Renal cortical epithelial cell (primary cell): ENCODE measurements around the gene ABHD2. TPM values are rescaled to one million over a fixed set of nuclear protein-coding genes. Genes with fewer than 3 reads are reported as not detected.
A peak's percentile ranks its signal among the peaks of the same experiment; 100 is the strongest.
"Not testable (repeated sequence)": the region's sequence is repeated elsewhere in the genome, so short reads cannot be mapped to it uniquely, and the experiment has no call there.

Experiments
- DNase-seq: peaks from one replicate; pipeline ENCODE4 v3.0.0-alpha.2; 2011; ENCODE audit warnings: low read depth
- total RNA-seq: library from RNA; depleted of rRNA; stranded (reverse); fragments of >200 nt; gene quantifications from 2 replicates; pipeline ENCODE4 v1.2.3, GENCODE V29; 2014

Gene ABHD2
- total RNA-seq, 1 donor from 2014 or later = 82.1 TPM

DNA sequence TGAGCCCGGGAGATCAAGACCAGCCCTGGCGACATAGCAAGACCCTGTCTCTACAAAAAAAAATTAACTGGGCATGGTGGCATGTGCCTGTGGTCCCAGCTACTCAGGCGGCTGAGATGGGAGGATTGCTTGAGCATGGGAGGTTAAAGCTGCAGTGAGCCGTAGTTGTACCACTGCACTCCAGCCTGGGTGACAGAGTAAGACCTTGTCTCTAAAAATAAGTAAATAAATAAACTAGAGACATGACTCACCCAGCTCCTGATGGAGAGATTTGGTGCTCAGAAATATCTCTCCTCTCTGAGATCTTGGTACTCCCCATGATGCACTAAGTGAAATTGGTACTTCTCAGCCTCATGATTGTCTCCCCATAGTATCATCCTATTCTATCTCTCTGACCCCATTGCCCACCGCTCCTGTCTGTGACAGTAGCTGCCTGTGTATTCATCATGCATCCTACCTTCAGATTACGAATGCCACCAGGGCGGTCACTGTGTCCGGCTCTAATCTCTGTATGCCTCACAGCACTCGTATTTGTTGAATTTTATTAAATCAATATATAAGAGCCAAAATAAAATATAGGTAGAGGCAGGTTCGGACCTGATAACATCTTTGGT, 50.9 kb downstream of the ABHD2 start:
- DNase-seq = peak; percentile 23

DNA sequence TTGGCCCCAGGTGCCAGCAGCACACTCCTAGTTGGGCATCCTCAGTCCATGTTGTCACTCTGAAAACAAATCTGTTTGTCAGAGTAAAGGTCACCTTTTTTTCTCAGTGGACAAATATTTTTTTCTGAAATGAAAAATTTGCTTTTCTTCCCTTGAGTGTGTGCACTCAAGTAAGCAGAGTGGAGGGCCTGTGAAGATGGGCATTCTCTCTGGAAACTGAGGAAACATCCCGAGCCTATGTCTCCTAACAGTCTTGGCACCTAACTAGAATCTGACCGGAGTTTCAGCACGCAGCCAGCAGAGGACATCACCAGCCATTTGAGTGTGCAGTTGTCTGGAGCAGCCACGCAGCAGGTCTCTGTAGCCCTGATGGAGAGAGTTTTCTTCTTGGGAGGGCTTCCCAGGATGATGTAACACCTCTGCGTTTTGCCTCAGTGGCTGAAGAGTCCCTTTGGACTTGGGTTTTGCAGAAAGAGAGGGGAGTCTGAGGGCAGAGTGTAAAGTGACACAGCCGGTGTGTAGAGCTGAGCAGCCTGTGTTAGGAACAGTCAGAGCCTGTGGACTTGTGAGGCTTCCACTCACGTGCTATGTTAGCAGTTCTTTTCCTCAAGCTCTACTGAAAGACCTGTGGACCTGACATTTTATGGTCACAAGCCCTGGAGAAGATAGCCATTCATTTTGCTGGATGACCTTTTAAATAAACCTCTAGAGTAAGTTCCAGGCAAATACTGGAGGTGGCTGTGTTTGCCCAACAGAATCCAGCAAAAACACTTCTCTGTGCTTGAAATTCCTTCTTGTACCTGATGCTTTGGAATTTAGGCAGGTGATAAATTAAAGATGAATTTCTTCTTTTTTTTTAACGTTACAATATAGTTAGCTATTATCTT, 51.6 kb downstream of the ABHD2 start:
- no peak for DNase-seq

DNA sequence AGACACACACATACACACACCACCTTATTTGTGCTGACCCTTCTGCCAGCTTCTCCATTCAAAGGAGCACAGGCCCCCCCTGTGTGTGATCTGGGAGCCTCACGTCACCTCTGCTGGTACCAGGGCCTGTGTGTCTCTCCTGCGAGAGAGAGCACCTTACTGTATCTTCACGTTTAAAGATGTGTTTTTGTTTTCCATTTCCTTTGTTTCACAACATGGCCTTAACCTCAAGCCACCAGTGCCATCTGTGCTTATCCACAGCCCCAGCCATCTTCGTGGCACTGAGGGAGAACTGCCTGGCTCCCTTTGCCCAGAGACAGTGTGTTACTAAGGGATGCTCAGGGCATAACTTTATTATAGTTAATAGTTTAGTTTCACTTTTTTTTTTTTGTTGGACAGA, 52.3 kb downstream of the ABHD2 start:
- DNase-seq = no peak

DNA sequence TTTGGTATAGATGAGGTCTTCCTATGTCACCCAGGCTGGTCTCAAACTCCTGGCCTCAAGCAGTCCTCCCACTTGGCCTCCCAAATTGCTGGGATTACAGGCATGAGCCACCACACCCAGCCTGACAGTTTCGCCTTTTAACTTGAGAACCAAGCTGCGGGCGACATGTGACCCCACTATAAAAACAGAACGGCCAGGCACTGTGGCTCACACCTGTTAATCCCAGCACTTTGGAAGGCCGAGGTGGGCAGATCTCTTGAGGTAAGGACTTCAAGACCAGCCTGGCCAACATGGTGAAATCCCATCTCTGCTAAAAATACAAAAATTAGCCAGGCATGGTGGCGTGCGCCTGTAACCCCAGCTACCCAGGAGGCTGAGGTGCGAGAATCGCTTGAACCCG, 52.9 kb downstream of the ABHD2 start:
- DNase-seq = not testable (repeated sequence)

DNA sequence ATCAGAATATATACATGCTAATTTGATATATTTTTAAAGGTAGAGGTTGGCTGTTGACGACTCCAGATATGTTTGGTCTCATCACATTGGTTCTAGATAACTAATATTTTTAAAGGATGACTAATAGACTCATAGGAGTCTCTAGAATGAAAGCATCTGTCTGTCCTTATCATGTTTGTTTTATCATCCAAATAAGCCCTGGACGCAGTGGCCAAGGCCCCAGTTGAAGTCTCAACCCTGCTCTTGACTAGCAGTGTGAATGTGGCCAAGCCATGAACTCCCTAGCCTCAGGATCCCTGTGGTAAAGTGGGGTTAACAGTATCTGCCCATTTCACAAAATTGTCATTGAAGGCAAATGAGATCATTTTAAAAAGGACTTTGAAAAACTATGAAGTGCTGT, 53.6 kb downstream of the ABHD2 start:
- no peak for DNase-seq

DNA sequence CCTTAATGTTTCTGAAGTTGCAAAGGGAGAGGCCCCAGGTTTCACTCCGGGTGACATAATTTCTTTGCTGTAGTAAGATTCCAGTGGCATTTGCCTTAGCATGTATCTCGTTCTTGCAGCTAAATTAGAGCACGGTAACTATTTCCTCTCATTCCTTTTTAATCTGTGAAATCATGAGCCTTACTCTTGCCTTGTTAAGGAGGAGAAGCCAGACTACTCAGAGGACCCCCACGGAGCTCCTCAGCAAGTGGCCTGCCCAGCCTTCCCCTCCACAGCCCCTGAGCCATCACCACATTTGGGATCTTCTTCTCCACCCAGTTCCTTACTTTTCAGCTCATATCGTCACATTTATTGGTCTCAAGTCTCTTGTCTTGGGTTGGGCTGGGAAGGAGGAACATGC, 54.2 kb downstream of the ABHD2 start:
- DNase-seq = no peak

DNA sequence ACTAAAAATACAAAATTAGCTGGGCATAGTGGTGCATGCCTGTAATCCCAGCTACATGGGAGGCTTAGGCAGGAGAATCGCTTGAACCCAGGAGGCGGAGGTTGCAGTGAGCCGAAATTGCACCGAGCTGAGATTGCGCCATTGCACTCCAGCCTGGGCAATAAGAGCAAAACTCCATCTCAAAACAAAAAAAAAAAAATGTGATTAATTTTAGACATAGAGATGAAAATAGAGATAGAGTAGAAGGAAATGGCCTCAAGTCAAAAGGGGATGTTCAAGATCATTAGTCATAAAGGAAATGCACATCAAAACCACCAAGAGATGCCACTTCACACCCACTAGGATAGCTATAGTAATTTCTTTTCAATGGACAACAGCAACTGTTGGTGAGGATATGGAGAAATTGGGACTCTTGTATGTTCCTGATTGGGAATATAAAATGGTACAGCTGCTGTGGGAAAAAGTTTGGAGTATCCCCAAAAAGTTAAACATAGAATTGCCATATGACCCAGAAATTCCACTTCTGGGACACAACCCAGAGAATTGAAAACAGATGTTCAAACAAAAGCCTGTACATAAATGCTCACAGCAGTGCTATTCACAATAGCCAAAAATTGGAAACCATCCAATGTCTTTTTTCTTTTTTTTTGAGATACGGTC, 55.4 kb downstream of the ABHD2 start:
- DNase-seq = no peak

DNA sequence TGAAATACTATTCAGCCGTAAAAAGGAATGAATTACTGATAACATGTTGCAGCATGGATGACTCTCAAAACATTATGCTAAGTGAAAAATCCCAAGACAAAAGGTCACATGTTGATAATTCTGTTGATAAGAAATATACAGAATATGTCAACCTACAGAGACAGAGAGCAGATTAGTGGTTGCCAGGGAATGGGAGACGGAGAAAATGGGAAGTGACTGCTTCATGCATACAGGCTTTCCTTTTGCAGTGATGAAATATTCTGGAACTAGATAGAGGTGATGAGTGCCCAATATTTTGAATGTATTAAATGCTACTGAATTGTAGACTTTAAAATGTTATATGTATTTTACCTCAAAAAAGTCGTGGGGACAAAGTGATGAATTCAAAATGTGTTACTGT, 56.2 kb downstream of the ABHD2 start:
- no peak for DNase-seq

DNA sequence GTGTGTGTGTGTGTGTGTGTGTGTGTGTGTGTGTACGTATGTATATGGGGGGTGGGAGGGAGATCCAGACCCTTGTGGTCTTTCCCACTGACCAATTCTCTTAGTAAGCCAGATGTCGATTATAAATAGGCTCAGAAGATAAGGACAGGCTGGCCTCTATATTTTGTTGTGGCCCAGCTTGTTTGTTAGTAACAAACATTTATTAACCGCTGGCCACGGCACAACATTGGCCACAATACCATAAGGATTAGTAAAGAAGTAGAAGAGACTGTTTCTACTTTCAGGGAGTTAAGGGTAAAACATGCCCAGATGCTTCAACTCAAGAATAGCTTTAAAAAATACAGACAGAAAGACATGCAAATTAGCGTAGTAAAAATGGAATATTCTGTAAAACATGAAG, 58.1 kb downstream of the ABHD2 start:
- DNase-seq = no peak

DNA sequence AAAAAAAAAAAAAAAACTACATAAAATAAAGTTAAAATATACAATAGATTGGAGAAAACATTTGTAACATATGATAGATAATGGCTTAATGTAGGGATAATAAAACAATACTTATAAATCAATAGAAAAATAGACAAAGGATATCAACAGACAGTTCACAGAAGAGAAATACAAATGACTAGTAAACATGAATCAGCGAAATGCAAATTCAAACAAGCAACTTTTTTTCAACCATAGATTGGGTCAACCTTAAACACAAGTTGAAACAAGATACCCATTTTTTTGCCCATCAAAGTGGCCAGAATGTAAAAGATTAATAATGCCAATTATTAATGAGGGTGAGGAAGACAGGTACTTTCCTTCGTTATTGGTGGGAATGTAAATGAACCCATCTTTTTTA, 59.9 kb downstream of the ABHD2 start:
- DNase-seq = no peak

DNA sequence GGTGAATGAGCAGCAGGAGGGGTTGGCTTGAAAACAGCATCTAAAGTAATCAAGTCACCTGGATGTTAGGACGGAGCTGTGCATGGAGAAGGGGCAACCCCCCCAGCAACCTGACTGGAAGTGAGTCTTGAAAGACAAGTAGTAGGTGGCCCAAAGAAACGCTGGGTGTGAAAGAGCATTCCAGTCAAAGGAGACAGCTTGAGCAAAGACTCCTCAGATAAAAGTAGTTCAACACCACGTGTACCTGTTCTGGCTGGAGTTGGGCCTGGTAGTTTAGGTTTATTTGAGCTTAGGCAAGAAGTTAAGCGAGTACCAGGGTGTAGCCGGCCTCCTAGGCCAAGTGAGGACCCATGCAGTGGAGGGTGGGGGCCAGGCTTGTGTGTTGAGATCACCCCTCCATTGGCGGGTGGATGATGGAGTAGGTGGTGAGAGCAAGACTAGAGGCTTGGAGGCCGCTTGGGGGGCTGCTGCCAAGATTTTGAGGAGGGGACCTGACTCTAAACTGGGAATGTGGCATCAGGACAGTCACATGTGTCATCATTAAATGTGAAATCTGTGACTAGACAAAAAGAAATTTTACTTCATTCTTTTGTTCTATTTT, 61.3 kb downstream of the ABHD2 start:
- no peak for DNase-seq

DNA sequence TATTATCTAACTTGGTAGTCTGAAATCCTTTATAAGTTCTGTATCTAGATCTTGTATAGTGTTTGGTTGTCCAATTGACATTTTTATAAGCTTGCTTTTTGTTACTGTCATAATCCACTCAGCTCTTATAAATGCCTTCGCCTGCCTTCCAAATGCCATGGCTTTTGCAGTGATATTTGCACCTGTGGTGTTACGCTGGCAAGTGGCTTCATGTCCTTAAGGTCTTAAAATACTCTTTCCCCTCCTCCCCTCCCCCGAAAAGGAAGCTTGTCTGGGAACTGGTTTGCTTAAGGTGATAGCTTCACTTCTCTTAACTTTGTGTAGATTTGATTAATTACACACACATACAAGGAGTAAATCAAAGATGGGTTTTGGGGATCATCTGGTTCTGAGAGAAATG, 62.0 kb downstream of the ABHD2 start:
- DNase-seq = no peak

DNA sequence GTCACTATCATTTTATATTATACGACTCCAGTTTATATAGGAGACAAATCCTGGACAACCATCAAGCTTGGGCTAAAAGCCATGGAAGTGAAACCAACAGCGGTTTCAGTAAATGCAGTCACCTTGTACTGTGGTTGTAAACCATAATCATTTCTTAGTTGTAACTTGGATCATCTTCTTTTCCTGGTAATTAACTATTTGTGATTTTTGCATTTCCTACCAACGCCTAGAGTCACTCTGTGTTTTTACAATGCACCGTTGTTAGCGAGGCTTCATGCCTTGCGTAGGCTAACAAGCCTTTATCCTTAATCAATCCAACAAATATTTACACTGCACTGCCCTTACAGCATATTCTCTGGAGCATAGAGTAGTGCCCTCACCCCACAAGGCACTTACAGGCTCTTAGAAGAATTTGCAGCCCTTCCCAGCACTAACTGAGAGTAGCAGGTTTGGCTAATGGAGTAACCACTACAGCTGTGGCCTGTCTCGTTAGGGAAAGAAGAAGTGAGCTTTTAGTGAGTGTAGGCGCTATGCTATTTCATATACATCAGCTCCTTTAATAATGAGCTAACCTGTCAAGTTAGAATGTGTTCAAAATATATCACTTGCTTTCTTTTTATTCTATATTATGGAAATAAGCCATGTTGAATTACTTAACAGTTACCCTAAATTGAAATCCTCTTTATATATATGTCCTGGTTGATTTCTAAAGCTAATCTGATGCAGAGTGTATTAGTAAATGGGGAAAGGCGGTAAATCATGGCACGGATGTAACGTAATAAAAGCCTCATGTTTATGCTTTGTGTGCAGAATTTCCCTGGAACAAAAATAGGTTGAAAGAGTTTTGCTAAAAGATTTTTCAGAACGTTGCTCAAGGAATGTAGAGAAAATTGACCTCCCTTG, 62.8 kb downstream of the ABHD2 start:
- DNase-seq = no peak

DNA sequence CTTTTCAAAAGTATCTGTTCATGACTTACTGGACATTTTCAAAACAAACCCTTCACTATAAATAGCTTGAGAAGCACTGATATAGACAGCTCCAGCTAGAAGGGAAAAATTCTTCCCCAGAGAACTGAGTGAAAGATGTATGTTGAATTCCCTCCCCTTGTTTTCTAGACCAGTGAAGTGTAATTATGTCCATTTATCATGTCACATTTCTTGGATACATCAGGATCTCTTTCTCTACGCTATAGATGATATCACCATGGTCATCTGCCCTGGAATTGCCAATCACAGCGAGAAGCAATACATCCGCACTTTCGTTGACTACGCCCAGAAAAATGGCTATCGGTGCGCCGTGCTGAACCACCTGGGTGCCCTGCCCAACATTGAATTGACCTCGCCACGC, 66.9 kb downstream of the ABHD2 start:
- DNase-seq = no peak

DNA sequence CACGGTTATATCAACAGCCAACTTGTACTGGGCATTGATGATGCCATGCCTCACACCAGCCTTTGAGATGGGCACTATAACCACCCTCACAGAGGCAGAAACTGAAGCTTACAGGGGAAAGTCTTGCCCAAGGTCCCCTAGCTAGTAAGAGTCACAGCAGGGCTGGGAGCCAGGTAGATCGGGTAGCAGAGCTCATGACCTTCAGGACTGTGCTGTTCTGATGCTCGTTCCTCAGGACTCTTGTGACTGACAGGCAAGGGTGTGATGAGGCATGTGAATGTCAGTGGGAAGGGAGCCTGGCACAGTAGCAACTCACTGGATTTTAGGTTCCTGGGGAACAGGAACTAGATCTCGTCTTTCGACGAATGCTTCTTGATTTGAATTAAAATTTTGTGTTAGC, 67.4 kb downstream of the ABHD2 start:
- DNase-seq = no peak

DNA sequence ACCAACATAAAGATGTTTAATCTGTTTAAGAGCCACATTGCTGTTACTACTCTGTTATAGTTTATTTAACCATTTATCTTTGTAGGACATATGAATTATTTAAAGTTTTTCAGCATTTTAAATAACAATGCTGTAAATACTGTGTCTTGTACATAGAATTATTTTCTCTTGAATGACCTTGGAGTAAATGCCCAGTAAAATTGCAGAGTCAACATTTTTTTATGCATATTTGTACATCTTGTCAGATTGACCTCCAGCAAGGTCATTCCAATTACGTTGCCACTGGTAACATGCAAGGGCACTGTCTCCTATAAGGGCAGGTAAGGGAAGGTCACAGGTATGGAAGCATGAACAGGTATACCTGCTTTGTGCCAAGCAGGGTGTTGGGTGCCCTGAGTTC, 68.8 kb downstream of the ABHD2 start:
- DNase-seq = no peak

DNA sequence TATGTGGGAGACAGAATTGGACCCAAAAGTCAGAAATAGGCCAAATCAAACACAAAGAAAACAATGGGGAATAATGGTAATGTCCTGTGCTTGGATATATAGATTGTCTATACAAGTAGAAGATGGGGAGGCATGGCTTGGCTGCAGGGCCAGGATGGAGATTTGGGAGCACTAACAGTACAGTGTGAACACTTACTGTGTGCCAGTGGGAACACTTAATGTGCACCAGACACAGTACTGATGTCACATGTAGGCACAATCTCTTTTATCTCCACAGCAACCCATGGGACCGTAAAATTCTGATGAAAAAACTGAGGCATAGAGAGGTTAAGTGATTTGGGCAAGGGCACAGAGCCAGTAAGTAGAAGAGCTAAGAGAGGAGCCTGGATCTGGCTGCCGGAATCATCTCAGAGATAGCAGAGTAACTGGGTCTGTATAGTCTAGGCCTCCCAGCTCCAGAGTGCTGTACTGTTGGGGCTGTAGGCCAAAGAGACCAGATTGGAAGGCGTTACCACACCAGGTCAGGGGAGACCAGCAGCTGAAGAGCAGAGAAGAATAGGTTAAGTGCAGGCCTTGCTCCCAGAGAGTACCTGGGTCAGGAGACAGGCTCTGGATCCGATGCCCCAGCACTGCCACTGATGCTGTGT, 69.8 kb downstream of the ABHD2 start:
- no peak for DNase-seq

DNA sequence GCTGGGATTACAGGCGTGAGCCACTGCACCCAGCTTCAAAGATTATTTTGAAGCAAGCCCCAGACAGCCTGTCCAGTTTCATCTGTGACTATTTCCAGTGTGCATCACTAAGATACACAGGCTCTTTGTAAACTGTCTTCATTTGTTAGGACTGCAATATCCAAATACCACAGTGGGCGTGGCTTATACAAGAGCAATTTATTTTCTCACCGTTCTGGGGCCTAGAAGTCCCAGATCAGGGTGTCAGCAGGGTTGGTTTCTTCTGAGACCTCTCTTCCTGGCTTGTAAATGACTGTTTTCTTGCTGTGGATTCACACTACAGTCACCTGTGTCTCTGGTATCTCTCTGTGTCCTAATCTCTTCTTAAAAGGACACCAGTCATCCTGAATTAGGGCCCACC, 73.4 kb downstream of the ABHD2 start:
- no peak for DNase-seq

DNA sequence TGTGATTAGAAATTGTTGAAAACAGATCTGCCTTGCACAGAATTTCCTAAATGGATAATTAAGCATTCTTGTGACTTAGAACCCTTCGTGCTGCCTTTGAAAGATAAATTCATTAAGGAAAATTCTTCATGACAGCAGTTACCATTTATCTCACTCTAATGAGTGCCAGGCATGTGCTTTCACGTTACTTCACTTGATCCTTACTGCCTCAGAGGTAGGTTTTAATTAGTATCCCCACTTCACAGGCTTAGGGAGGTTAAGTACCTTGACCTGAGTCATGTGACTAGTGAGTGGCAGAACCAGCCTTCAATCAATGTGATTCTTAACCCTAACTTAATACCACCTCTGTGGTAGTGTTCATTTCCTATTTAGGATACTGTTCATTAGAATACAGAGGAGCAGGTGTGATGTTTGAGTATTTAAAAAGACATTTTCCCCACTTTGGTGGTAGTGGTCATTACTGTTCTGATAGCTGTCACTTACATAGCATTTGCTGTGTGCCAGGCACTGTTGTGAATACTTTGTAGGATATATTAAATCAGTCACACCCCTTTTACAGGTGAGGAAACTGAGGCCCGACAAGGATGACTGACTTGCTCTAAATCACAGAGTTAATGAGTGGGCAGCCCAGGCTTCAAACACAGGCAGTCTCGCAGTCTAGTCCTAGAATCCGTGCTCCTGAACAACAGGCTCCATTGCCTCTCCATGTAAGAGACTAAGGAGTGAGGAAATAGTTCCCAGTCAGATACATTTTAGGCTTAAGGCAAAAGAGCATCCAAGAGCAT, 75.2 kb downstream of the ABHD2 start:
- no peak for DNase-seq

DNA sequence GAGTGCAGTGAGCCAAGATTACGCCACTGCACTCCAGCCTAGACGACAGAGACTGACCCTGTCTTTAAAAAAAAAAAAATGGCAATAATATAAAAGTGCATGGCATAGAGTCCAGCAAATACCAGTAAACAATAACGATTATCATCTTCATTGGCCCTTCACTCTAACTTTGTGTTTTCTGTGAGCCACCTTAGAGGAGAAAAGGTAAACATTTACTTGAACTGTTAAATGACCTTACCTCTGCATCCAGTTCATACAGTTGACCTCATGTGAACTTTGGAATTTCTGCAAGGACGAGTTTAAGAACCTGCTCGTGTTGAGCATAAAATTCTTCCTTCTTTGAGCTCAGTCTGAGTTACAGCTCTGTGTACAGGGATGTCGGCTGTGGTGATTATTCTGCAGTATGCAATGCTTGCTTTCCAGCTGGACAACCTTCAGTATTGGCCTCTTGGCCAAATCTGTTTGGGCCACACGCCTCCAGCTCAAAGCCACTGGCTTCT, 76.5 kb downstream of the ABHD2 start:
- DNase-seq = peak; percentile 37
